H1 (cell line): ENCODE data around the gene IRF2BP2. TPM values are rescaled to one million over a fixed set of nuclear protein-coding genes. Genes with fewer than 3 reads are reported as not detected.
A peak's percentile ranks its signal among the peaks of the same experiment; 100 is the strongest.

Experiments used
- ATF3 ChIP-seq: IDR thresholded peaks from 2 replicates; pipeline ENCODE4 v1.6.1; 2011; ENCODE audit warnings: low read depth, mild to moderate bottlenecking, low read length; ENCODE audit not compliant: insufficient read depth
- CBX8 ChIP-seq: fragments of 300-800, 300-1000 bp; sonication (generic); IDR thresholded peaks from 2 replicates; pipeline ENCODE4 v1.7.1; 2016; ENCODE audit warnings: low read depth, low read length, borderline replicate concordance
- CHD1 ChIP-seq: IDR thresholded peaks from 2 replicates; pipeline ENCODE4 v1.6.1; 2012; ENCODE audit warnings: low read depth, low read length, improper control_type of control experiment
- CTCF ChIP-seq, 3 experiments: IDR thresholded peaks; 1 replicate in 2 of 3; 2 replicates in 1 of 3; pipeline versions ENCODE4 v1.5.1 to v1.6.1; 2011; ENCODE audit warnings: low read length in 3 of 3, mild to moderate bottlenecking in 3 of 3, inconsistent platforms in 2 of 3, low read depth in 1 of 3, moderate library complexity in 1 of 3; ENCODE audit not compliant: insufficient read depth in 1 of 3; ENCODE audit errors: control extremely low read depth in 1 of 3
- GTF2F1 ChIP-seq: IDR thresholded peaks from 2 replicates; pipeline ENCODE4 v1.6.1; 2012; ENCODE audit warnings: low read depth, low read length, improper control_type of control experiment, borderline replicate concordance
- KDM1A ChIP-seq: fragments of 200-600, 300-600 bp; sonication (generic); IDR thresholded peaks from 2 replicates; pipeline ENCODE4 v1.7.1; 2016; ENCODE audit warnings: mild to moderate bottlenecking, low read length, borderline replicate concordance
- NANOG ChIP-seq: IDR thresholded peaks from 2 replicates; pipeline ENCODE4 v1.6.1; 2011; ENCODE audit warnings: low read length, low read depth, mild to moderate bottlenecking, inconsistent platforms; ENCODE audit not compliant: insufficient read depth, poor library complexity, severe bottlenecking
- NRF1 ChIP-seq: IDR thresholded peaks from 2 replicates; pipeline ENCODE4 v1.6.1; 2011; ENCODE audit warnings: mild to moderate bottlenecking, low read depth, low read length, improper control_type of control experiment
- RNF2 ChIP-seq: fragments of 200-900, 300-1000 bp; sonication (generic); IDR thresholded peaks from 2 replicates; pipeline ENCODE4 v1.7.1; 2016; ENCODE audit warnings: borderline replicate concordance, low read depth, mild to moderate bottlenecking, antibody characterized with exemption, low read length; ENCODE audit not compliant: poor library complexity, severe bottlenecking; ENCODE audit errors: missing control alignments
- RXRA ChIP-seq: IDR thresholded peaks from 2 replicates; pipeline ENCODE4 v1.6.1; 2011; ENCODE audit warnings: low read depth, mild to moderate bottlenecking, low read length, moderate library complexity; ENCODE audit not compliant: insufficient read depth
- SAP30 ChIP-seq: fragments of 300-600 bp; sonication (generic); IDR thresholded peaks from 2 replicates; pipeline ENCODE4 v1.7.1; 2012; ENCODE audit warnings: low read length, moderate library complexity, mild to moderate bottlenecking, inconsistent platforms; ENCODE audit not compliant: insufficient read depth, insufficient replicate concordance
- SIX5 ChIP-seq: IDR thresholded peaks from 2 replicates; pipeline ENCODE4 v1.6.1; 2011; ENCODE audit warnings: mild to moderate bottlenecking, low read depth, low read length
- SP4 ChIP-seq: IDR thresholded peaks from 2 replicates; pipeline ENCODE4 v1.6.1; 2012; ENCODE audit warnings: low read length, inconsistent platforms
- TAF7 ChIP-seq: optimal IDR thresholded peaks from 2 replicates; pipeline ENCODE3; 2011; ENCODE audit warnings: low read depth, mild to moderate bottlenecking, inconsistent platforms, low read length, moderate library complexity, borderline replicate concordance
- USF2 ChIP-seq: IDR thresholded peaks from 2 replicates; pipeline ENCODE4 v1.6.1; 2011; ENCODE audit warnings: low read length, improper control_type of control experiment
- YY1 ChIP-seq: IDR thresholded peaks from 2 replicates; pipeline ENCODE4 v1.6.1; 2011; ENCODE audit warnings: low read depth, mild to moderate bottlenecking, low read length
- polyA plus RNA-seq, 7 experiments: library from polyadenylated mRNA; depleted of rRNA in 3 of 7; stranded (reverse) in 5 of 7; unstranded in 2 of 7; fragments of >200 nt in 5 of 7; fragments of 200-250 nt in 2 of 7; gene quantifications; 1 replicate in 5 of 7; 2 replicates in 1 of 7; 4 replicates in 1 of 7; pipeline versions ENCODE4 v1.2.1 to v1.2.3, GENCODE V29; 2011 to 2013; ENCODE audit warnings: missing spikeins in 2 of 7, mixed read lengths in 2 of 7
- total RNA-seq: library from RNA; stranded (reverse); fragmentation: NEBNext Ultra II Directional; extraction: Animal tissue kit (Norgen Biotek cat#: 25700); gene quantifications from 2 replicates; pipeline ENCODE4 v1.2.1, GENCODE V29; 2021
- TF ChIP-seq, protein P1 (sequence below): IDR thresholded peaks from 2 replicates; pipeline ENCODE4 v1.6.1; 2012; ENCODE audit warnings: inconsistent platforms
- TF ChIP-seq, protein P2 (sequence below): IDR thresholded peaks from 2 replicates; pipeline ENCODE4 v1.6.1; 2012; ENCODE audit warnings: inconsistent platforms

The IRF2BP2 gene
- total and polyA plus RNA-seq, 2 of the 8 experiments (the other 6 are each of a cell fraction or from before 2014, with no cell fraction given): 24.9 to 67.5 TPM

DNA sequence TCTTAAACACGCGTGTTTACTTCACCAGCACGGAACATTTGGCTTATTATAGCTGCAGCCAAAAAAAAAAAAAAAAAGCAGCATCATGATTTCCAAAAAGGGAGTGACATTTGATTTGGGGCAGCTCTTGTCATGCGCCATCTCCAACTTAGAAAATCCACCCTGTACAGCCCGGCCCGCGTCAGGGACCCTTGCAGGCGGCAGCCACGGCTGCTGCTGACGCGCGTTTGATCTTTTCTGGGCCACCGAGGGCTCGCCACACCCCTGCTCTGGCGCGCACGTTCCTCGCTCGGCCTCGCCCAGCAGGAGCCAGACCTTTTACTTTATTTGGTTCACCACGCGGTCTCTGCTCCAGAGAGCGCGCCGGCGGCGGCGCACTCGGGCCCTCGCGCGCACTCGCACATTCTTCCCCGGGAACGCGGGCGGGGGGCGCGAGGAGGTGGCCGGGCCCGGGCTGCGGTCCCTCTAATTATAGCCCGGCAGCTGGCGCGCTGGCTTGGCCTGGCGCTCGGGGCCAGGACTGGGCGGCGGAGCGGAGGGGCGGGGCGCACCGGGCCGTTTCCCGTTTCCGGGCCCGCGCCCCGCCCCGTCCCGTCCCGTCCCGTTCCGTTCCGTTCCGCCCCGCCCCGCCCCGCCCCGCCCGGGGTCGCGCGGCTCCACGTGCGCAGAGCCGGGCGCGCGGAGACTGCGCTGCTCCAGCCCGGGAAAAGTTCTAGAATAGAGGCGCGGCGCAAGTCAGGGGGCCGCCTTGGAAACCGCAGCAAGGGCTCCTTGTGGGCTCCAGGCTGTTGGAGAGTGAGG is 10.2 kb downstream of the IRF2BP2 start (continued):
- TF ChIP-seq CHD1 (no peak), SAP30 (no peak), NANOG (no peak), RNF2 (no peak), TAF7 (peak; percentile 64), KDM1A (no peak), SIX5 (no peak), CBX8 (no peak), USF2 (no peak), YY1 (peak; percentile 44; the same call in 1 of the 2 replicates), NRF1 (no peak), GTF2F1 (no peak), CTCF (IDR thresholded peaks at IDR 0.05; ENCODE audit: control extremely low read depth in 1 of 3, insufficient read depth in 1 of 3, low read depth in 1 of 3, low read length in 3 of 3) (no peak), SP4 (no peak), RXRA (no peak), ATF3 (no peak)
- TF ChIP-seq, protein P1, sequence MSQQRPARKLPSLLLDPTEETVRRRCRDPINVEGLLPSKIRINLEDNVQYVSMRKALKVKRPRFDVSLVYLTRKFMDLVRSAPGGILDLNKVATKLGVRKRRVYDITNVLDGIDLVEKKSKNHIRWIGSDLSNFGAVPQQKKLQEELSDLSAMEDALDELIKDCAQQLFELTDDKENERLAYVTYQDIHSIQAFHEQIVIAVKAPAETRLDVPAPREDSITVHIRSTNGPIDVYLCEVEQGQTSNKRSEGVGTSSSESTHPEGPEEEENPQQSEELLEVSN: peak; percentile 82
- TF ChIP-seq, protein P2, sequence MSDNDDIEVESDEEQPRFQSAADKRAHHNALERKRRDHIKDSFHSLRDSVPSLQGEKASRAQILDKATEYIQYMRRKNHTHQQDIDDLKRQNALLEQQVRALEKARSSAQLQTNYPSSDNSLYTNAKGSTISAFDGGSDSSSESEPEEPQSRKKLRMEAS: peak; percentile 81
